Activated gamma-delta T cell treated with Interleukin-2 at 50 U/mL for 16 hours (primary cell): ENCODE results near the gene PRR23B.
"Not testable (repeated sequence)": the region's sequence is repeated elsewhere in the genome, so short reads cannot be mapped to it uniquely, and the experiment has no call there.

Experiments
- DNase-seq: peaks from one replicate; pipeline ENCODE4 v3.0.0-alpha.2; 2020

PRR23B gene

DNA sequence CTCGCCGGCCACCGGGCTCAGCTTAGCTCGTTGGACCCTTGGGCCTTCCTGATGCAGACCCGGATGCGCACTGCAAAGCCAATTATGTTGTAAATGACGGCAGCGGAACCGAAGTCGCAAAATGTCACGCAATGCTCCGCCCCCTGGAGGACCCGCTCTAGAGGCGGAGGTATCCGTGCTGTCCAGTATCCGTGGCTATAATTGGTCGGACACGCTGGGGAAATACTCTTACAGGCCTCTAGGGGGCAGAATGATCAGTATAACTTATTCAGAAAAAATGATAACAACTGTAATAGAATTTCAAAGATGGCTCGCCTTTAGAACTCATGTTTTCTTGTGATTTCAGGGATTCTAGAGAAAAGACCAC lies at the start of gene PRR23B:
Gene PRR23B, minus strand, starts transcription at position 59 of the 367 bp plus-strand sequence. CDS start 265 bp downstream, outside the sequence.
- DNase-seq, result no peak

DNA sequence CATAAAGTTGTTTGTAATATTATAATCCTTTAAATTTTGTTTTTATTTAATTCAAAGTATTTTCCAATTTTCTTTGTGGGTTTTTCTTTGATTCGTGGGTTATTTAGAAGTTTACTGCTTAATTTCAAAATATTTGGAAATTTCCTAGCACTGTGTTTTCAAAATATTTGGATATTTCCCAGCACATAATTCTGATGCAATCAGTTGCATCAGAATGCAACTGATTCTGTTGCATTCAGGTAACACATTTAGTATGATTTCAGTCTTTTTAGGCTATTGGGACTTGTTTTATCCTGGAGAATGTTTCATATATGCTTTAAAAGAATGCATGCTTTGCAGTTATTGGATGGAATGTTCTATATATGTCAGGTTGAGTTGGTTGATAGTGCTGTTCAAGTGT lies 42.2 kb upstream of the PRR23B start:
- DNase-seq, result no peak

DNA sequence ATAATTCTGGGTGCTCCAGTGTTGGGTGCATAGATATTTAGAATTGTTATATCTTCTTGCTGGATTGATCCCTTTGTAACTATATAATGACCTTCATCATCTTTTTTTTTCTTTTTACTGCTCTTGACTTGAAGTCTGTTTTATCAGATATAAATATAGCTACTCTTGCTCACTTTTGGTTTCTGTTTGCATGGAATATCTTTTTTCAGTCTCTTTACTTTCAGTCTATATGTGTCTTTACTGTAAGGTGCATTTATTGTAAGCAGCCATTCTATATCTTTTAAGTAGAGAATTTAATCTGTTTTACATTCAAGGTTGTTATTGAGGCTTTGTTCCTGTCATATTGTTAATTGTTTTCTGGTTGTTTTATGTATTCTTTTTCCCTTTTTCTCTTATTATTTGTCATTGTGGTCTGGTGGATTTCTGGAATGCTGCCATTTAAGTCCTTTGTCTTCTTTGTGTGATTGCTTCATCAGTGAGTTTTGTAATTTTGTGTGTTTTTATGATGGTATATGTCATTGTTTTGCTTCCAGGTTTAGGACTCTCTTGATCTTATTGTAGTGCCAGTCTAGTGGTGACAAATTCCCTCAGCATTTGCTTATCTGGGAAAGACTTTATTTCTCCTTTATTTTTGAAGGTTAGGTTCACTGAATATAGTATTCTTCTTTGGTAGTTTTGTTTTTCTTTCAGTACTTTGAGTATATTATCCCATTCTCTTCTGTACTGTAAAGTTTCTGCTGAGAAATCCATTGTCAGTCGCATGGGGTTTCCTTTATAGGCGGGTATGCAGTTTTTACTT lies 32.3 kb upstream of the PRR23B start:
- no peak for DNase-seq

DNA sequence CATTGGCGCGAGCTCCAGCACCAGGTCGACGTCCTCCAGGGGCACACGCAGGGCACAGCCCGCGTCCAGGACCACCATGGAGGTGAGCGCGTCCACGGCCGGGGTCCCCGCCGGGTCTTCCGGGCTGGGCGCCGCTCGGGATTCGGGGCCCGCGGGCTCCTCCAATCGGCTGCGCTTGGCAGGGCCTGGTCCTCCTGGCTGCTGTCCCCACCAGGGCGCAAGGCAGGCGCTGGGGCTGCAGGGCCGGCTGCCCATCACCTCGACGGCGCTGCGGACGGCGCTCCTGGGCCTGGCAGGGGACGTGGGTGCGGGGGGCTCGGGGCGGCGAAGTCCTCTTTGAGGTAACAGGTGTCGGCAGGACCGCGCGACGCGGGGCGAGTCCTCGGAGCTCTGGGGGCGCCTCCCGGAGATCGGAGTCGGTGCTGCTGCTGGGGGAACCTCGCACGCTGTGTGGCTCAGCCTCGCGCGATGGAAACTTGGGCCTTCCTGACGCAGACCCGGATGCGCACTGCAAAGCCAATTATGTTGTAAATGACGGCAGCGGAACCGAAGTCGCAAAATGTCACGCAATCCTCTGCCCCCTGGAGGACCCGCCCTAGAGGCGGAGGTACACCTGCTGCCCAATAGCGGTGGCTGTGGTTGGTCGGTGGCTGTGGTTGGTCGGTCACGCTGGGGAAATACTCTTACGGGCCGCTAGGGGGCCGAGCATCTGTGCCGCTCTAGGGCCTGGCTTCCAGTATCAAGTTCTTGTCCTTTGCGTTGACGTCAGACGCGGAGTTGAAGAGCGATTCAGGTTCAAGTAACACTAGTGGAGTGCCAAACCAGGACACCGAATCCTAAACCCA lies 23.9 kb upstream of the PRR23B start, which contains the start of gene PRR23C:
Gene PRR23C, minus strand, starts transcription at position 527 of the 845 bp plus-strand sequence. Its CDS starts 272 bp downstream, at position 255.
- no peak for DNase-seq

DNA sequence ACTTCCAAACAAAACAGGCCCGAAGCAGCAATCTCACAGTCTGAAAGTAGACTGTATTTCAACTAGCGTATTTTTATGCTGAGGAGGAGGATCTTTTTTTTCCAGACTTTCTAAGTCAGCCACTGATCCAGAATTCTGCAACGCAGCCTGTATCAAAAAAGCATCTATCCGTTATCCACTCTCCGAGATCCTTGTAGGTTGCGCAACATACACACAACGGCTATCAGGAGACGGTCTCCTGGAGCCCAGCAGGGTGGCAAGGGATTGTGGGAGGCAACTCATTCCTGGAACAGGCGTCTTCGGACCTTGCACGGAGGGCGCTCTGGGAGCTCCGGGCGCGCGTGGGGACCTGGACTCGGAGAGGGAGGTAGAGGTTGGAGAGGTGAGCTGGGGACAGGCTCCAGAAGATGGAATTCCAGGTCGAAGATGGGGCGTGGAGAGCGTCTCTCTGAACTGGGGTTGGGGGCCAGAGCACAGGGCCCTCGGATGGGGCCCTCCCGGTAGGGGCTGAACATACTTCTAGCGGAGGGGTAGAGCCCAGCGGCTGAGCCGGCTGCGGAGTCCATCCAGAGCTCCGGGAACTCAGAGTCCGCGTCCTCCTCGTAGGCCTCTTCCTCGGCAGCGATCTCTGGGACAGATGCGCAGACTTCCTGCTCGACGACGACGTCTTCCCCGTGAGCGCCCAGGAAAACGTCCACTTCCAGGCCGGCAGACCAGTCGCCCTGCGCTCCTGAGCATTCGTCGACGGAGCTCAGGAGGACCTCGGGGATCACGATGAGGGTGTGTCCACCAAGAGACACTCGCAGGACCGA lies 23.0 kb upstream of the PRR23B start:
- no peak for DNase-seq

DNA sequence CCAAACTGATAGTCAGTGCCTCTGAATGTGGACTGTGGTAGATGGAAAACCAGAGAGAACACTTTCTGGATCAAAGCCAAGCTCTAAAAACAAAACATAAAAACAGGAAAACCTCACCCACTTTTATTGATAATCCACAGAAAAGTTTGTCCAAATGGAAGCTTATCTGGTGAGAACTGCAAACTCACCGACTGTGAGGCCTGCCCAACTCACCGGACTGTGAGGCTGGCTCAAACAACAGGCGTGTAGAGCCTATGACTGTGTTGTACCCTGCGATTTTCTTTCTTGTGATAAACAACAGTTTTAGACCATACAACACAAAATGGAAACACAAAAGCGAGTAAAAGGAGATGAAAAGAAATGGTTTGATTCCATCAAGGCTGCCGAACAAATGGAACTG lies 16.8 kb upstream of the PRR23B start:
- DNase-seq, result no peak

DNA sequence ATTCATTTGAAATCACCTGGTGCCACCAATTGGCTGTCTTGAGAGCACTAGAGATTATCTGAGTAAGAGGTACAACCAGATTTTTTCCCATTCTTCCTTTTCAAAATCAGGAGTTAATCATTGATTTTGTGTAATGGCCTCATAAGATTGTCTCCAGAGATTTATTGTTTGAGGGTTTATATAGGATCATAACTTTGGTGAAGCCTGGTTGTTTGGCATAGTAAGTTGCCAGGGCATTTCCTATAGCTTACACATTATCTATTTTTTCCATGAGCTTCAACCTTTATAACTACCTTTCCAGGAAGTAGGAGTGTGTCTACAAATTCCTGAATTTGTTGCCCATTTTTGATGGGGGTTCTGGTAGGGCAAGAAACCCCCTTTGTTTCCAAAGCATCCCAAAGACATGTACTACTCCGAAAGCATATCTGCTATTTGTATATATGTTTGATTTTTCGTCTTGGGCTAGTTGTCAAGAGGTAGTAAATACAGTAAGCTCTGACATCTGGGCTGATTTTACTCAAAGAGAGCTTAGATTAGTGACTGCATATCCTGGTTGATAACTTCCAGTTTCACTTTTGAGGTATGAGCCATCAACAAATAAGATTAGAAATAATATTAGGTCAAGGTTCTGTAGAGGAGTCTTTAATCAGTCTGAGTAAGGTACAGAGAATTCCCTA lies 11.7 kb upstream of the PRR23B start:
- no peak for DNase-seq

DNA sequence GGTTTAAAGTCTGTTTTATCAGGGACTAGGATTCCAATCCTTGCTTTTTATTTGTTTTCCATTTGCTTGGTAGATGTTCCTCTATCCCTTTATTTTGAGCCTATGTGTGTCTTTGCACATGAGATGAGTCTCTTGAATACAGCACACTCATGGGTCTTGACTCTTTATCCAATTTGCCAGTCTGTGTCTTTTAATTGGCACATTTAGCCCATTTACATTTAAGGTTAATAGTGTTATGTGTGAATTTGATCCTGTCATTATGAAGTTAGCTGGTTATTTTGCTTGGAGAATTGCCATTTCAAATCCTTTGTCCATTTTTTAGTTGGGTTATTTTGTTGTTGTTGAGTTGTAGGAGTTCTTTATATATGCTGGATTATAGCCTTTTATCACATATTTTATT lies 9.8 kb upstream of the PRR23B start:
- DNase-seq, result not testable (repeated sequence)

DNA sequence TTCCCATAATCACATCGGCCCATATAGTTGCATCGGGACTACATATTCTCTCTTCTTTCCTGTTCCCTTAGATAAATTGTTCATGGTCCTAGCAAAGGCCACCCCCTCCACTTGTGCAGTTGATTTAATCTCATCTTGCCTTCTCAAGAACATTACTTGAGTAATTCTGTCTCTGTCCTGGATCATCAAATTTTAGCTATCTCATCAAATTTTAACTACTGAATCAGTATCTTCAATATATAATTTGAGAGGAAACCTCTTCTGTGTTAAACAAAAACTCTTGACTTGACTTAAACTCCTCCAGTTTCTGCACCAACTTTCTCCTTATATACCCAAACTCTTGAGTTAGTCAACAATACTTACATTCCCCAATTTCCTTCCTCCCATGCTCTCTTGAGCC lies 4.2 kb upstream of the PRR23B start:
- DNase-seq, result no peak

DNA sequence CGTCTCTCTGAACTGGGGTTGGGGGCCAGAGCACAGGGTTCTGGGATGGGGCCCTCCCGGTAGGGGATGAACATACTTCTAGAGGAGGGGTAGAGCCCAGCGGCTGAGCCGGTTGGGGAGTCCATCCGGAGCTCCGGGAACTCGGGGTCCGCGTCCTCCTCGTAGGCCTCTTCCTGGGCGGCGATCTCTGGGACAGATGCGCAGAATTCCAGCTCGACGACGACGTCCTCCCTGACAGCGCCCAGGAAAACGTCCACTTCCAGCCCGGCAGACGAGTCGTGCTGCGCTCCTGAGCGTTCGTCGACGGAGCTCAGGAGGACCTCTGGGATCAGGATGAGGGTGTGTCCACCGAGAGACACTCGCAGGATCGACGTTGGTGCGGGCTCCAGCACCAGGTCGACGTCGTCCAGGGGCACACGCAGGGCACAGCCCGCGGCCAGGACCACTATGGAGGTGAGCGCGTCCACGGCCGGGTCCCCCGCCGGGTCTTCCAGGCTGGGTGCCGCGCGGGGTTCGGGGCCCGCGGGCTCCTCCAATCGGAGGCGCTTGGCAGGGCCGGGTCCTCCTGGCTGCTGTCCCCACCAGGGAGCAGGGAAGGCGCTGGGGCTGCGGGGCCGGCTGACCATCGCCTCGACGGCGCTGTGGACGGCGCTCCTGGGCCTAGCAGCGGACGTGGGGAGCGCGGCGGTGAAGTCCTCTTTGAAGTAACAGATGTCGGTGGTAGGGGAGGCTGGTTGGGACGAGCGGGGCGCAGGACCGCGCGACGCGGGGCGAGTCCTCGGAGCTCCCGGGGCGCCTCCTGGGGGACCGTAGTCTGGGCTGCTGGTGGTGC lies 474 bp downstream of the PRR23B start:
- DNase-seq, result no peak

DNA sequence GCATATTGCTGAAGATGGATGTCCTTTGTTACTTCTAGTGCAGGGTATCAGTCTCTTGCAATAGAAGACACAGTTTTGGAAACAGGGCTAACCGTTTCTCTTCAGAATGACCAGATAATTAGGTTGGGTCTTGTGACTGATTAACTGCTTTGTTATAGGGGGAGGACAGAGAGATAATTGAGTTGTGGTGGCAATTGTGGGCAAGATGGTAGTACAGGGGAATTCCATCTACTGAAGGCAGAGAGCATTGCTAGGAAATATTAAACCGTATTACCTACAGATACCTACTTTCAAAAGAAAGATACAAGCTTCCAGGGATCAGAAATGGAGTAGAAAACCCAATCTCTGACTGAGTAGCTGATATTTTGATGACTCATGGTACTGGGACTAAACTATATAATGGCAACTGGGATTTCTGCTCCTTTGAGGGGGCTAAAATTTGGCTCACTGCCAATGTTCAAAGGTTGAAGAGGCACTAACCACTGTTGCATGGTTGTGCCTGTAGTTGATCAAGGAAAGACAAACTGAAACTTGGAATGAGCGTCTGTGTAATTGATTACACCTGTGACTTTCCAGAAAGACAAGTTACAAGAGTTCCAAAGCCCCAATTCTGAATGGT lies 4.2 kb downstream of the PRR23B start:
- no peak for DNase-seq

DNA sequence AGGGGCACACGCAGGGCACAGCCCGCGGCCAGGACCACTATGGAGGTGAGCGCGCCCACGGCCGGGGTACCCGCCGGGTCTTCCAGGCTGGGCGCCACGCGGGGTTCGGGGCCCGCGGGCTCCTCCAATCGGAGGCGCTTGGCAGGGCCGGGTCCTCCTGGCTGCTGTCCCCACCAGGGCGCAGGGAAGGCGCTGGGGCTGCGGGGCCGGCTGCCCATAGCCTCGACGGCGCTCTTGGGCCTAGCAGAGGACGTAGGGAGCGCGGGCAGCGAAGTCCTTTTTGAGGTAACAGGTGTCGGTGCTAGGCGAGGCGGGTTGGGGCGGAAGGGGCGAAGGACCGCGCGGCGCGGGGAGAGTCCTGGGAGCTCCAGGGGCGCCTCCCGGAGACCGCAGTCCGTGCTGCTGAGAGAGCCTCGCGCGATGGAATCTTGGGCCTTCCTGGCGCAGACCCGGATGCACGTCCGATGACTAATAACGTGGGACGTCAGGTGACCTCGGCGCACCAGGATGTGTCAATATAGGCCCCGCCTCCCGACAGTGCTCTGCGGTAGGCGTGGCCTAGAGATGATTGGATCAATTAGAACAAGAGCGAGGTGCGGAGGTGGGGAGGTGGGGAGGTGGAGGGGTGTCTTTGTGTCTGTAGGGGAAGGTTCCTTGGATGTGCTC lies 14.5 kb downstream of the PRR23B start, which contains the start of gene PRR23A:
Gene PRR23A, minus strand, starts transcription at position 218 of the 666 bp plus-strand sequence. Its CDS starts 0 bp downstream, at position 218.
- DNase-seq, result no peak

DNA sequence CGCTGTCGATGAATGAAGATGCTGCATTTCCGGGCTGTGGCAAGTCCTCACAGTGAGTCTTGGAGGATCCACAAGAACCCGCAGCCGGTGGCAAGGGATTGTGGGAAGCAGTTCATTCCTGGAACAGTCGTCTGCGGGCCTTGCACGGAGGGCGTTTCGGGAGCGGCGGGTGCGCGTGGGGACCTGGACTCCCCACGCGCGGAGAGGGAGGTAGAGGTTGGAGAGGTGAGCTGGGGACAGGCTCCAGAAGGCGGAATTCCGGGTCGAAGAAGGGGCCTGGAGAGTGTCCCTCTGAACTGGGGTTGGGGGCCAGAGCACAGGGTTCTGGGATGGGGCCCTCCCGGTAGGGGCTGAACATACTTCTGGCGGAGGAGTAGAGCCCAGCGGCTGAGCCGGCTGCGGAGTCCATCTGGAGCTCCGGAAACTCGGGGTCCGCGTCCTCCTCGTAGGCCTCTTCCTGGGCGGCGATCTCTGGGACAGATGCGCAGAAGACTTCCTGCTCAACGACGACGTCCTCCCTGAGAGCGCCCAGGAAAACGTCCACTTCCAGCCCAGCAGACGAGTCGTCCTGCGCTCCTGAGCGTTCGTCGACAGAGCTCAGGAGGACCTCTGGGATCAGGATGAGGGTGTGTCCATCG lies 15.3 kb downstream of the PRR23B start:
- no peak for DNase-seq

DNA sequence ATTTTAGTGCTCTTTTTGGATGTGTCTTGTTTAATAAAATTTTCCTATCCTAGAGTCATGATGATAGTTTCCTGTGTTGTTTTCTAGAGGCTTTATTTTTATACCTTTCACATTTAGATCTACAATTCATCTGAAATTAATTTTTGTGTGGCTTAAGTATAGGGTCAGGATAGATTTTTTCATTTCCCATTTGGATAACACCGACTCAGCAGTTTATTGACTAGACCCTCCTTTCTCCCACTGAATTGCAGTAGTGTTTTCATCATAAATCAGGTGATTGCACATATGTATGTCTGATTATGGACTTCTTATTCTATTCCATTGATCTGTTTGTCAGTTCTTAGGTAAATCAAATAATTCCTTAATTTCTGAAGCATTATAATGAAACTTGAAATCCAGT lies 25.0 kb downstream of the PRR23B start:
- no peak for DNase-seq

DNA sequence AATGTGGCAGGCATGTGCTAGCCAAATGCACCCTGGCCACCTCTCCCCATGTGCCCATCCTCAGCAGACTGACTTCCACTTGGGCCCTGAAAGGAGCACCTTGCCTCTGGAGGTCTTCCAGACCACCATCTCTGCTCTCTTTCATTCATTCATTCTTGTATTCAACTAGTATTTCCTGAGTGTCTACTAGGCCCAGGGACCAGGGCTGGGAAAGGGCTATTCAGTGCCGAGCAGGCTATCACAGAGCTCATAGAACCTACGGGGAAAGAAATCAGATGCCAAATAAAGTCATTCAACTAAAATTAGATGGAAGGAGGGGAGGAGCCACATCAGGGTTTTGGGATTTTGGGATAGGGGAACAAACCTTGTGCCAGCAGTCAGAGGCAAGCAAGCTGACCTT lies 33.5 kb downstream of the PRR23B start:
- DNase-seq, result no peak

DNA sequence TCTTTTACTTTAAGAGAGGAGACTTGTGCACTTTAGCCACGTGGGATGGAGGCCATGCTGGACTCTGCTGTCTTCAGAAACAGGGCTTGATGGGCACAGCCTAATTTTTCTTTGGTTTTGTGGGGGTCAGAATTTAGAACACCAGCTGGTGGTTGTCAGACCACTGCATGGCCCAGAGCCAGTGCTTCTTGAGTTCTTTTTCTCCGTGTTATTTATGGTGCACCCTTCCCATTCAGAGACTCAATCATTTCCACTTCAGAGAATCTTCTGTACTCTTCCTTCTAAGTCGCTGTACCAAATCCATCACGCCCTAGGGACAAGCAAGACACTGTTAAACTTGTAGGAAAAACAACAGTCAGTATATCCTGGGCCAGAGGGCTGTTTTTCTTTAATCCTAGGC lies 34.8 kb downstream of the PRR23B start:
- DNase-seq, result no peak

DNA sequence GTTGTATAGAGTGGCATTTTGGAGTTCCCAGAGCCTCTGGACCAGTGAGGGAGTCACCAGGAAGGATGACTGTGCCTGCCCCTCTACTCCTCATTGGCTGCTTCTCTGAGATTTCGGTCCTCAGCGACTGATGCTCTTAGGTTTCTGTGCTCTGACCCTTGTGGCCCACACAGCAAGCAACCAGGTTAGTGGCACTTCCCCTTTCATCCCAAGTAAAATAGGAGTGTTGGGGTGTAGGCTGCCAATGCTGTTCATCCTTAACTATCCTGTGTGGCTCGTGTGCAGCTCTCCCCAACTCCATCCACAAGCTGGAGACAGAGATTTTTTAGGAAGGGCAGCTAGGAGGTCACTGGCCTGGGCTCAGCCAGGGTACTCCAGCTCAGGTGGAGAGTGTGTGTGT lies 35.9 kb downstream of the PRR23B start:
- DNase-seq, result no peak

DNA sequence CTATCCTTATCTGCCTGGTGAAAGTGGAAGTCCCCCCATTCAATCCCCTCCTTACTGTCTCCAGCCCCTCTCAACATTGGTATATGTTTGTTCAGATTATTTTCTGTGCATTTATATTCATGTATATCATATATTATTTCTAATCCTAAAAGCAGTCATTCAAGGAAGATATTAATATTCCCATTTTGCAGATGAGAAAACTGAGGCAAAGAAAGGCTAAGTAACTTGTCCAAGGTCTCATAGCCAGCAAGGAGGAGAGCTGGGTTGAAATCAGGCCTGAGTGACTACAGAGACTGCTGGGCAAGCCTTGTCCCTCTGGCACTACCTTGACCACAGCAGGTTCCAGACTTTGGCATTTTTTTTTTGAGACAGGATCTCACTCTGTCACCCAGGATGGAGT lies 44.7 kb downstream of the PRR23B start:
- no peak for DNase-seq

DNA sequence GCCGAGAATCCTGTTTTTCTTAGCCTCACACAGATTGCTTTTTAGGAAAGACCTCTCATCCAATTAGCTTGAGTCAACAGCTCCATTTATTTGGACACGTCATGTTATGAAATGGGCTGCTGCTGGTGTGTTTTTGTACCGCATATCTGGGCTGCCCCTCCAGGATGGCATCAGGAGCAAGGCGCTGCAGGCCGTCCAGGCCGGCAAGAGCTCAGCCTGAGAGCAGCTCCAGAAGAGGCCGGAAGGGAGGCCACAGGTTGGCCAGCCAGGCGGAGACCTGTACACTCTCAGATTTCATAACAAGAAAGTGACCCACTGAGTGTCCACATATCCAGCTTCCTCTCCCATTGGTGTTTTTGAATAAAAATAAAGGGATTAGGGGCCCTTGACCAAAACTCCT lies 45.4 kb downstream of the PRR23B start:
- no peak for DNase-seq

DNA sequence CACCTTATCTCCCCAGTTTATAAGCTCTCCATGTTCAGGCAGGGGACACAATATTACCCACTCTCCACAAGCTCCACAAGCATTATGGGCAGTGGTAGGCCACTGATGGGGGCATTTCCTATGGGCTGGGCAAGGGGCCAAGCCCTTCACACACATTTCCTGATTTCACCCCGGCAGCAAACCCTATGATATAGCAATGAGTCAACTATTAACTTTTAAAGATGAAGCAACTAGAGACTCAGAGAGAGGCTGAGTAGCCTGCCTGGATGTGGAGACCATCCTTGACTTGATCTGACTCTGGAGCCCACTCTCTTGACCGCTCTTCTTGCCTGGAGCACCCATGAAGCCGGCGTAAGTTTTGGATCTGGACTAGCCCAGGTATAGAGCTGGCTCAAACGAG lies 46.3 kb downstream of the PRR23B start:
- no peak for DNase-seq
